ENCODE measurements around the gene CENPX. TPM values are rescaled to one million over a fixed set of nuclear protein-coding genes. Genes with fewer than 3 reads are reported as not detected.

Gene CENPX
- total RNA-seq, 2 experiments from 2014 or later: 80.2 to 91.3 TPM

DNA sequence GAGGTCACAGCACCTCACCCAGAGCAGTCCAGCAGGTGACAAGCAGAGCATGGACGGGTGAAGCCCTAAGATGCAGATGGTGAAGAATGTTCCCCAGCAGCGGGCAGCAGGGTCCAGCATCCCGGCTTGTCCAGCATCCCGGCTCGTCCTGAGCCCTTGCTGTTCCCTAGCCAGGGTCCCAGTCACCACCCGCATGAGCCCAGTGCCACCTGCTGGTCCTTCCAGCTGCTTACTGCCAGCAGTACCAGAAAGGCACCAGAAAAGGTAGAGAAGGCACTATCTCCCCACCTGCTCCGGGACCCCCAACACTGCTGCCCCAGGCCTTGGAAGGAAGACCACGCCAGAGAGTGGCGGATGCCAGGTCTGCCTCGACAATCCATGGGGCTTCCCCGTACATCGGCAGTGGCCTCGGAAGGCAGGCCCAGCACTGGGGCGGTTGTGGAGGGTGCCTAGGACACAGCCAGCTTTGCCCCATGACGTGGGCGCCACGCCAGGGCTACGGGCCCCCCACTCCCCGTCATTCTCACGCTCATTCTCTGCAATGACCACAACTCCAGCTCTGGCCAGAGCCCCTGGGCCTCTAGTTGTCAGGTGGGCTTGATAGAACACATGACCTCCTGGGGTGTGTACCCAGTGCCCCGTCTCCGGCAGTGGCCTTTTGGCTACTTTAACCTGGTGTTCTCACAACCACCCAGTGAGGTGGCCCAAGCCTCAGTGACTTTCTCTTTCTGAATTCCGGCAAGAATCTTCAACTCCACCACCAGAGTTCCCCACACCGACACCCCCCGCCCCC is 1.4 kb downstream of the CENPX start:
- Mint-ChIP-seq H3K4me1 (peaks cover 20% of the 10 kb centered on the region), H3K36me3 (peaks cover 4% of the 10 kb centered on the region), H3K9me3 (ENCODE audit: low read depth) (no peaks in the 10 kb centered on the region), H3K4me3 (peak overlapping the region; percentile 82), H3K27ac (peak overlapping the region; percentile 78), H3K27me3 (no peaks in the 10 kb centered on the region)
- CTCF ChIA-PET: interaction anchor here (0.9 to 9.0 kb wide), 22 partner anchors 9 to 199 kb away, joined by 3 to 181 read pairs (median 6); partner anchors contain the start of genes ASPSCR1, DCXR, MAFG and NOTUM
- peak; percentile 76 for DNase-seq
- ATAC-seq: no peak

GRCh38 chr17:82020572-82021106 is 2.0 kb downstream of the CENPX start:
- no peak for ATAC-seq

GRCh38 chr17:82019690-82020571 is 2.7 kb downstream of the CENPX start:
- H3K36me3 Mint-ChIP-seq: peaks cover 4% of the 10 kb centered on the region
- CTCF ChIA-PET: interaction anchor here (0.6 to 9.0 kb wide), 33 partner anchors 10 to 398 kb away, joined by 3 to 181 read pairs (median 4); partner anchors contain the start of genes ASPSCR1, DCXR, FASN and NOTUM

More at GRCh38 chr17:82020572-82021106, 2.0 kb downstream of the CENPX start:
- peaks cover 4% of the 10 kb centered on the region for H3K36me3 Mint-ChIP-seq
- H3K27ac Mint-ChIP-seq: peak overlapping the region; percentile 40
- H3K9me3 Mint-ChIP-seq (ENCODE audit: low read depth): no peaks in the 10 kb centered on the region
- H3K4me1 Mint-ChIP-seq: peaks cover 18% of the 10 kb centered on the region
- DNase-seq: no peak
- peak overlapping the region; percentile 40 for H3K4me3 Mint-ChIP-seq
- no peaks in the 10 kb centered on the region for H3K27me3 Mint-ChIP-seq
- CTCF ChIA-PET: interaction anchor here (0.7 to 9.0 kb wide), 28 partner anchors 8 to 281 kb away, joined by 3 to 181 read pairs (median 4); partner anchors contain the start of genes ASPSCR1, DCXR, NOTUM and RAC3

DNA sequence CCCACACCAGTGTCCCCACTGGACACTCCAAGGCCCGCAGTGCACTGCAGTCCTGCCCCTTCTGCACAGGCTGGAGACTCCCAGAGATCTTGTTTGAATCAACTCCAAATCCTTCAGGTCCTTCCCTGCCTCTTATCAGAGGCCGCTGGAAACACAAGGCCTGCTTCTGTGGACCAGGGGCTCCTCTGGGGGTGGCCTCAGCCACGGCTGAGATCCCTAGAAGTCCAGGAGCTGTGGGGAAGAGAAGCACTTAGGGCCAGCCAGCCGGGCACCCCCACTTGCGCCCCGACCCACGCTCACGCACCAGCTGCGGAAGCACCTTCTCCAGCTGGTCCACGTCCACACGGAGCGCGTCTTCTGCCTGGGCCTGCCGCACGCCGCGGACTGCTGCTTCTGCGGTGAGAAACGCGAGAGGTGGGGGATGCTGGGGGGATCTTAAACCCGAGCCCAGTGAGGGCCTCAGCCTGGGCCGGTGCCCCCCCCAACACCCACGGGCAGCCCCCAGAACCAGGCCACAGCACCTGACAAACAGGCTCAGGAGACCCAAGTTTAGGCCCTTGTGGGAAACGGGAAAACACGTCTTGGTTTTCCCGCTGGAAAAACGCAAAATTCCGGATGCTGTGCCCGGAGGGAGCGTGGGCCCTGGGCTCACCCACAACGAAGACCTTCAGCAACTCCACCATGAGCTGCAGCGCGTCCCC is 3.5 kb downstream of the CENPX start:
- Mint-ChIP-seq H3K27me3 (no peaks in the 10 kb centered on the region), H3K27ac (no peak overlapping the region), H3K36me3 (peaks cover 4% of the 10 kb centered on the region), H3K4me3 (no peak overlapping the region), H3K9me3 (ENCODE audit: low read depth) (no peaks in the 10 kb centered on the region), H3K4me1 (peaks cover 15% of the 10 kb centered on the region)
- ATAC-seq (no peak), DNase-seq (no peak)
- CTCF ChIA-PET: interaction anchor here (0.6 to 9.0 kb wide), 29 partner anchors 9 to 399 kb away, joined by 3 to 181 read pairs (median 4); partner anchors contain the start of genes ASPSCR1, DCXR, FASN and NOTUM

More at GRCh38 chr17:82019690-82020571, 2.7 kb downstream of the CENPX start:
- H3K9me3 Mint-ChIP-seq (ENCODE audit: low read depth): no peaks in the 10 kb centered on the region
- ATAC-seq (no peak), DNase-seq (peak; percentile 79)
- no peaks in the 10 kb centered on the region for H3K27me3 Mint-ChIP-seq
- no peak overlapping the region for H3K4me3 Mint-ChIP-seq
- no peak overlapping the region for H3K27ac Mint-ChIP-seq
- H3K4me1 Mint-ChIP-seq: peaks cover 18% of the 10 kb centered on the region

- DNase-seq: no peak
- no peak for ATAC-seq
- H3K9me3 Mint-ChIP-seq (ENCODE audit: low read depth): no peaks in the 10 kb centered on the region
- peaks cover 11% of the 10 kb centered on the region for H3K4me1 Mint-ChIP-seq
- peaks cover 4% of the 10 kb centered on the region for H3K36me3 Mint-ChIP-seq
- no peaks in the 10 kb centered on the region for H3K27me3 Mint-ChIP-seq
- H3K27ac Mint-ChIP-seq: no peak overlapping the region
- no peak overlapping the region for H3K4me3 Mint-ChIP-seq
- CTCF ChIA-PET: interaction anchor here (1.4 to 9.0 kb wide), 3 partner anchors 11 to 58 kb away, joined by 7 to 181 read pairs (median 10); partner anchors contain the start of gene NOTUM
These were observed 4.3 kb downstream of the CENPX start for GRCh38 chr17:82018152-82018988.

DNA sequence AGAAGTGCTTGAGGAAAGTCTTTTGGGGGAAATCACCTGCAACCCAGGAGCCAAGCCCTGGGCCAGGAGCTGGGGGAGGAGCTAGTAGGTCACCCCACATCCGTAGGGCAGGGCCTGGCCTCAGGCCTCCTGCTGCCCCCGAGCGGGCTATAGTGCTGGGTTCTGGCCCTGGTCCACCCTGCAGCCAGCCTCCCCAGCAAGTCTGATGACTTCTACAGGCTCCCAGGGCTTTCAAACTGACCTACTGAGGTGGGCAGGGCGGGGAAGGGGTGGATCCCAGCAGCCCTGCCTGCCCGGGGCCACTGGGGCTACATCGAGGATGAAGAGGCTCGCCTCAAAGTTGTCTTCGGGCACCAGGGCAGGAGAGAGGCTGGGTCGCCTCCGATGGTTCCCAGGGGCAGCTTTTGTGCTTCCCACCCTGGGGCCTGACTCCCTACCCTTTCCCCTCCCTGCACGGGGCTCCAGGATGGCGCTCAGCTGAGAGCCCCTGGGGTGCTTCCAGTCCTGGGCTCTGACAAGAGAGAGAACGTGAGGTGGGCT is 5.0 kb downstream of the CENPX start:
- Mint-ChIP-seq H3K27me3 (no peaks in the 10 kb centered on the region), H3K4me3 (no peak overlapping the region), H3K36me3 (peaks cover 4% of the 10 kb centered on the region), H3K4me1 (peaks cover 11% of the 10 kb centered on the region), H3K27ac (no peak overlapping the region), H3K9me3 (ENCODE audit: low read depth) (no peaks in the 10 kb centered on the region)
- CTCF ChIA-PET: interaction anchor here (1.4 to 9.0 kb wide), 2 partner anchors 12 to 58 kb away, joined by 7 to 181 read pairs; partner anchors contain the start of gene NOTUM
- no peak for ATAC-seq
- DNase-seq: no peak

GRCh38 chr17:82016875-82017459 is 5.7 kb downstream of the CENPX start:
- ATAC-seq: no peak
- no peaks in the 10 kb centered on the region for H3K27me3 Mint-ChIP-seq
- CTCF ChIA-PET: interaction anchor here (9.0 kb wide), 1 partner anchor 57 kb away, joined by 181 read pairs; the partner anchor contains the start of gene NOTUM

GRCh38 chr17:82016061-82016874 is 6.4 kb downstream of the CENPX start:
- DNase-seq (no peak), ATAC-seq (no peak)
- H3K36me3 Mint-ChIP-seq: peaks cover 4% of the 10 kb centered on the region
- H3K4me1 Mint-ChIP-seq: peaks cover 6% of the 10 kb centered on the region
- no peak overlapping the region for H3K27ac Mint-ChIP-seq
- H3K4me3 Mint-ChIP-seq: no peak overlapping the region
- no peaks in the 10 kb centered on the region for H3K27me3 Mint-ChIP-seq
- CTCF ChIA-PET: interaction anchor here (9.0 kb wide), 1 partner anchor 56 kb away, joined by 181 read pairs; the partner anchor contains the start of gene NOTUM
- H3K9me3 Mint-ChIP-seq (ENCODE audit: low read depth): no peaks in the 10 kb centered on the region

More at GRCh38 chr17:82016875-82017459, 5.7 kb downstream of the CENPX start:
- Mint-ChIP-seq H3K4me3 (no peak overlapping the region), H3K36me3 (peaks cover 4% of the 10 kb centered on the region), H3K4me1 (peaks cover 11% of the 10 kb centered on the region), H3K9me3 (ENCODE audit: low read depth) (no peaks in the 10 kb centered on the region), H3K27ac (no peak overlapping the region)
- no peak for DNase-seq

DNA sequence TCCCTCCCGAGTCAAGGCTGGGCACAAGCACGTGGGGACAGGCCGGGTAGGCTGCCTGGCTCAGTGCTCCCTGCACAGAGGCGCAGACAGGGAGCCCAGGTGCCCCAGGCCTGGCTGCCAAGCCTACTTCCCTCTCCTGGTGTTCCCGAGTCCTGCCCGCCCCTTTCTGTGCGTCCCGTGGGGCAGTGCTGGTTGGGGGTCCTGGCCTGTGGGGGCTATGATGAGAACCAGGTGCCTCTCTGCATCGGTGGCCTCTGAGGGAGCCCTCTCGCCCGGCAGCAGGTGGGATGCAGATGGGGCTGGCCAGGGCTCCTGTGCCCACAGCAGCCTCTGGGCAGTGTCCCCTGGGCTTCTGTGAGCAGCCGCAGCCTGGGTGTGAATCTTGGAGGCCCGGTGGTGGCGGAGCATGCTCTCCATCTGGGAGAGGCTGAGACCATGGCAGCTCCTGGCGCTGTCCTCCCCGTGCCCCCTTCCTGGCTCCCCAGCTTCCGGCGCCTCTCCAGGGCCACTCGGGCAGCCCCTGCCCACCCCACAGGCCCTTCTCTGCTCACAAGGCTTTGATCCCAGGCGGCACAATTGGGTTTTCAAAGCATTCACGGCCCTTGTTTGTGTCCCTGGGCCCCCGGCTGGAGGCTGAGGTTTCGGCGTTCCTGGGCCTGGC is 7.2 kb downstream of the CENPX start:
- no peak for ATAC-seq
- Mint-ChIP-seq H3K4me1 (peaks cover 3% of the 10 kb centered on the region), H3K4me3 (no peak overlapping the region), H3K27me3 (no peaks in the 10 kb centered on the region), H3K9me3 (ENCODE audit: low read depth) (no peaks in the 10 kb centered on the region), H3K36me3 (peaks cover 4% of the 10 kb centered on the region), H3K27ac (no peak overlapping the region)
- CTCF ChIA-PET: interaction anchor here (9.0 kb wide), 1 partner anchor 55 kb away, joined by 181 read pairs; the partner anchor contains the start of gene NOTUM
- no peak for DNase-seq

GRCh38 chr17:82014971-82015310 is 7.7 kb downstream of the CENPX start:
- no peaks in the 10 kb centered on the region for H3K9me3 Mint-ChIP-seq (ENCODE audit: low read depth)
- peaks cover 4% of the 10 kb centered on the region for H3K36me3 Mint-ChIP-seq
- CTCF ChIA-PET: no interaction called here
- no peak overlapping the region for H3K27ac Mint-ChIP-seq
- no peak overlapping the region for H3K4me3 Mint-ChIP-seq
- peaks cover 1% of the 10 kb centered on the region for H3K4me1 Mint-ChIP-seq
- ATAC-seq (no peak), DNase-seq (no peak)
- no peaks in the 10 kb centered on the region for H3K27me3 Mint-ChIP-seq

All from activated CD8-positive, alpha-beta memory T cell treated with anti-CD3 and anti-CD28 coated beads, Interleukin-2, amount 10 ng/mL, durations not matched to agents 7 days and 5 days (primary cell).